Anterior cingulate cortex (tissue), 58 donors: ENCODE results near the gene CASP8.
"Not testable (repeated sequence)": the region's sequence is repeated elsewhere in the genome, so short reads cannot be mapped to it uniquely, and the experiment has no call there.

Experiments used
- DNase-seq, 58 donors: peaks; one replicate each; lab custom pipeline; 2025; lab: John Stamatoyannopoulos, UW

CASP8 gene

GRCh38 chr2:201266629-201267028, 6.3 kb downstream of the CASP8 start:
- no peak for DNase-seq

- DNase-seq, result no peak
These were observed 7.1 kb downstream of the CASP8 start for GRCh38 chr2:201267278-201268030.

GRCh38 chr2:201269764-201270163, 9.4 kb downstream of the CASP8 start:
- no peak for DNase-seq

GRCh38 chr2:201270293-201271001, 10.1 kb downstream of the CASP8 start:
- DNase-seq, result no peak

- DNase-seq, result no peak
These were observed 11.6 kb downstream of the CASP8 start for GRCh38 chr2:201271917-201272316.

- no peak for DNase-seq
These were observed 13.1 kb downstream of the CASP8 start for GRCh38 chr2:201273330-201273983.

GRCh38 chr2:201275069-201275468, 14.7 kb downstream of the CASP8 start:
- peak in 3 of 58 donors; percentile 8 to 23 (median 10) for DNase-seq

- DNase-seq, result no peak
These were observed 15.7 kb downstream of the CASP8 start for GRCh38 chr2:201275990-201276389.

- DNase-seq, result no peak
These were observed 16.2 kb downstream of the CASP8 start for GRCh38 chr2:201276511-201276910.

- DNase-seq, result no peak
These were observed 18.7 kb downstream of the CASP8 start for GRCh38 chr2:201279079-201279478.

GRCh38 chr2:201280191-201281040, 20.1 kb downstream of the CASP8 start:
- DNase-seq, result no peak

GRCh38 chr2:201285499-201285898, 25.2 kb downstream of the CASP8 start:
- no peak for DNase-seq

- not testable (repeated sequence) for DNase-seq
These were observed 30.3 kb downstream of the CASP8 start for GRCh38 chr2:201290457-201291148.

GRCh38 chr2:201298462-201299052, 38.2 kb downstream of the CASP8 start:
- DNase-seq, result no peak

GRCh38 chr2:201299929-201300328, 39.6 kb downstream of the CASP8 start:
- not testable (repeated sequence) for DNase-seq

GRCh38 chr2:201307876-201308275, 47.5 kb downstream of the CASP8 start:
- DNase-seq, result no peak

GRCh38 chr2:201308914-201309313, 48.6 kb downstream of the CASP8 start:
- no peak for DNase-seq

- DNase-seq, result no peak
These were observed 53.0 kb downstream of the CASP8 start for GRCh38 chr2:201313362-201313761.

GRCh38 chr2:201319511-201319910, 59.2 kb downstream of the CASP8 start:
- no peak for DNase-seq
